Panc1 (cell line): Measurements from ENCODE around the gene SEC24A. TPM values are rescaled to one million over a fixed set of nuclear protein-coding genes. Genes with fewer than 3 reads are reported as not detected.
A peak's percentile ranks its signal among the peaks of the same experiment; 100 is the strongest.
"Not testable (repeated sequence)": the region's sequence is repeated elsewhere in the genome, so short reads cannot be mapped to it uniquely, and the experiment has no call there.

ENCODE experiments used
- ATAC-seq: fragments of 200-7000 bp; cut with Tn5 transposase; 2 replicates; pipeline ENCODE4 v1.9.1; 2020; ENCODE audit warnings: mild to moderate bottlenecking, moderate library complexity
- BruUV-seq: library from RNA; stranded (reverse); fragments of 400-500 nt; replicated peaks from 2 replicates; lab custom pipeline; 2021; lab: Mats Ljungman, UMichigan
- CTCF ChIA-PET: fragments of 300-600 bp; sonication (Branson Sonifier 250); formaldehyde crosslinking; loops from one replicate; lab custom pipeline; 2022; ENCODE audit warnings: antibody characterized with exemption; lab: Charles Lee
- POLR2A ChIA-PET: fragments of 300-600 bp; sonication (Branson Sonifier 250); formaldehyde crosslinking; loops from one replicate; lab custom pipeline; 2022; ENCODE audit warnings: antibody characterized with exemption; lab: Charles Lee
- DNase-seq: peaks from one replicate; pipeline ENCODE4 v3.0.0-alpha.2; 2010; ENCODE audit warnings: low read depth, low spot score
- H3K27ac ChIP-seq: 2 replicates; pipeline ENCODE4 v1.5.1; 2011; ENCODE audit warnings: mild to moderate bottlenecking, low read length, inconsistent platforms
- H3K27me3 ChIP-seq: fragments of 200-500 bp; sonication (Bioruptor generic); 2 replicates; pipeline ENCODE4 v1.6.0; 2014; ENCODE audit warnings: low read length, inconsistent platforms; ENCODE audit not compliant: control insufficient read depth, insufficient read depth
- H3K36me3 ChIP-seq: fragments of 200-500 bp; sonication (Bioruptor generic); 2 replicates; pipeline ENCODE4 v1.5.1; 2014; ENCODE audit warnings: inconsistent platforms, mild to moderate bottlenecking, low read length, moderate library complexity; ENCODE audit not compliant: control insufficient read depth, insufficient read depth
- H3K4me1 ChIP-seq: 2 replicates; pipeline ENCODE4 v1.5.1; 2011; ENCODE audit warnings: inconsistent platforms, mild to moderate bottlenecking, low read length, moderate library complexity; ENCODE audit not compliant: control insufficient read depth, insufficient read depth
- H3K4me3 ChIP-seq, 2 experiments: 2 replicates each; pipeline ENCODE4 v1.5.1; 2011 to 2012; ENCODE audit warnings: low read depth in 2 of 2, low read length in 2 of 2, mild to moderate bottlenecking in 2 of 2, inconsistent platforms in 1 of 2, moderate library complexity in 1 of 2
- H3K9me3 ChIP-seq: fragments of 200-500 bp; sonication (Bioruptor generic); 2 replicates; pipeline ENCODE4 v1.5.1; 2014; ENCODE audit warnings: low read depth, mild to moderate bottlenecking, inconsistent platforms, low read length, moderate library complexity; ENCODE audit not compliant: control insufficient read depth, insufficient read depth
- CTCF ChIP-seq: fragments of 450-650 bp; IDR thresholded peaks from 2 replicates; pipeline ENCODE4 v1.5.1; 2017; ENCODE audit warnings: mild to moderate bottlenecking
- POLR2AphosphoS5 ChIP-seq: IDR thresholded peaks from 2 replicates; pipeline ENCODE4 v1.6.1; 2012; ENCODE audit warnings: mild to moderate bottlenecking, low read depth, low read length, moderate library complexity
- REST ChIP-seq, 2 experiments: IDR thresholded peaks; 2 replicates each; pipeline ENCODE4 v1.6.1; 2011 to 2012; ENCODE audit warnings: low read depth in 2 of 2, control low read depth in 1 of 2, low read length in 1 of 2, mild to moderate bottlenecking in 1 of 2, moderate library complexity in 1 of 2; ENCODE audit not compliant: insufficient read depth in 1 of 2
- SIN3A ChIP-seq: IDR thresholded peaks from 2 replicates; pipeline ENCODE4 v1.6.1; 2012; ENCODE audit warnings: low read depth, mild to moderate bottlenecking, low read length, moderate library complexity, borderline replicate concordance; ENCODE audit not compliant: insufficient read depth
- TCF7L2 ChIP-seq: IDR thresholded peaks from 2 replicates; pipeline ENCODE4 v1.6.1; 2011; ENCODE audit warnings: mild to moderate bottlenecking, low read depth, low read length, inconsistent platforms
- in situ Hi-C: cut with HindIII; loops from 2 replicates; pipeline ENCODE4 v1.10.0; 2016; ENCODE audit warnings: low sequenced_read_pairs, low pct_unique_long_range_greater_than_20kb
- intact Hi-C: fragments of 100-400 bp; cut with micrococcal nuclease; formaldehyde crosslinking; loops from one replicate; pipeline ENCODE4 v1.10.0; 2022; ENCODE audit not compliant: unreplicated experiment
- total RNA-seq: library from RNA; stranded (reverse); gene quantifications from one replicate; pipeline ENCODE4 v1.2.1, GENCODE V29; 2021; ENCODE audit not compliant: unreplicated experiment

The SEC24A gene
- total RNA-seq, 1 experiment from 2014 or later = 22.7 TPM

- Histone ChIP-seq H3K4me1 (peaks cover 14% of the 10 kb centered on the region), H3K36me3 (no peaks in the 10 kb centered on the region), H3K27me3 (no peaks in the 10 kb centered on the region), H3K27ac (peak within 1 kb of the TSS; percentile 86), H3K4me3 (peak within 1 kb of the TSS; percentile 82 to 95), H3K9me3 (no peaks in the 10 kb centered on the region)
- POLR2A ChIA-PET = interaction anchor here (1.4 kb wide), 1 partner anchor 20 kb away, joined by 8 read pairs; the partner anchor contains the start of gene CAMLG
- DNase-seq = peak; percentile 81
- peak; percentile 71; the same call in 1 of the 2 replicates for TF ChIP-seq SIN3A
- peak; percentile 81 for TF ChIP-seq TCF7L2
- TF ChIP-seq CTCF = peak; percentile 96
- TF ChIP-seq REST (IDR thresholded peaks at IDR 0.05; ENCODE audit: insufficient read depth in 1 of 2, low read depth in 2 of 2, low read length in 1 of 2) = 0 out of 4 replicates have a peak, but pooled peaks of 1 of the 2 experiments have one; percentile 25
- peak; percentile 97 for TF ChIP-seq POLR2AphosphoS5
- in situ Hi-C loops (no loop called here), intact Hi-C loops (no loop called here)
- BruUV-seq = no TSS peak
- CTCF ChIA-PET = interaction anchor here (0.5 to 1.4 kb wide), 3 partner anchors 23 to 147 kb away, joined by 4 to 5 read pairs (median 5); no protein-coding TSS in a partner anchor
- ATAC-seq = peak; percentile 99
These were observed 110.1 kb downstream of the SEC24A start, which contains the start of gene DDX46 for GRCh38 chr5:134758504-134759341. TSS of gene DDX46 (plus strand) at chr5:134758779. CDS start at chr5:134758939, 160 bp downstream.

GRCh38 chr5:134767528-134768291 lies 119.1 kb downstream of the SEC24A start:
- BruUV-seq, H3K4me1 ChIP-seq, in situ Hi-C loops, H3K9me3 ChIP-seq, H3K27me3 ChIP-seq, CTCF ChIA-PET, ATAC-seq, H3K27ac ChIP-seq, DNase-seq, intact Hi-C loops, H3K4me3 ChIP-seq: not testable (repeated sequence)
- POLR2A ChIA-PET = interaction anchor here (0.7 kb wide), 1 partner anchor 17 kb away, joined by 10 read pairs; no protein-coding TSS in a partner anchor
- peaks cover 15% of the 10 kb centered on the region for H3K36me3 ChIP-seq
